HG02642 (cell line): ENCODE measurements around the gene LARGE1.

Source experiments
- ATAC-seq: cut with Tn5 transposase; IDR thresholded peaks from one replicate; pipeline ENCODE4 v1.9.1; 2021; ENCODE audit warnings: mild to moderate bottlenecking; ENCODE audit not compliant: unreplicated experiment, poor library complexity

Gene LARGE1

GRCh38 chr22:33914699-33915098 lies 5.6 kb downstream of the LARGE1 start:
- ATAC-seq, result no peak

- ATAC-seq, result no peak
Observed at GRCh38 chr22:33914131-33914530, 6.1 kb downstream of the LARGE1 start.

GRCh38 chr22:33913188-33913587 lies 7.1 kb downstream of the LARGE1 start:
- ATAC-seq, result no peak

- no peak for ATAC-seq
Observed at GRCh38 chr22:33909911-33910310, 10.4 kb downstream of the LARGE1 start.

GRCh38 chr22:33909075-33909458 lies 11.2 kb downstream of the LARGE1 start:
- ATAC-seq, result no peak

- no peak for ATAC-seq
Observed at GRCh38 chr22:33908171-33909074, 11.9 kb downstream of the LARGE1 start.

GRCh38 chr22:33906954-33907353 lies 13.3 kb downstream of the LARGE1 start:
- no peak for ATAC-seq

GRCh38 chr22:33906475-33906874 lies 13.8 kb downstream of the LARGE1 start:
- ATAC-seq, result no peak

GRCh38 chr22:33903012-33903411 lies 17.3 kb downstream of the LARGE1 start:
- no peak for ATAC-seq

GRCh38 chr22:33902073-33902472 lies 18.2 kb downstream of the LARGE1 start:
- ATAC-seq, result no peak

GRCh38 chr22:33898121-33898520 lies 22.2 kb downstream of the LARGE1 start:
- ATAC-seq, result no peak

GRCh38 chr22:33897448-33897835 lies 22.8 kb downstream of the LARGE1 start:
- ATAC-seq, result no peak

GRCh38 chr22:33896575-33897447 lies 23.5 kb downstream of the LARGE1 start:
- ATAC-seq, result peak; percentile 63

- ATAC-seq, result peak; percentile 57
Observed at GRCh38 chr22:33896154-33896553, 24.1 kb downstream of the LARGE1 start.

GRCh38 chr22:33895444-33895843 lies 24.8 kb downstream of the LARGE1 start:
- no peak for ATAC-seq

- ATAC-seq, result no peak
Observed at GRCh38 chr22:33894515-33894914, 25.8 kb downstream of the LARGE1 start.

GRCh38 chr22:33894036-33894435 lies 26.2 kb downstream of the LARGE1 start:
- no peak for ATAC-seq

- no peak for ATAC-seq
Observed at GRCh38 chr22:33893512-33893911, 26.8 kb downstream of the LARGE1 start.

GRCh38 chr22:33891992-33892391 lies 28.3 kb downstream of the LARGE1 start:
- no peak for ATAC-seq

GRCh38 chr22:33891455-33891854 lies 28.8 kb downstream of the LARGE1 start:
- ATAC-seq, result no peak

- ATAC-seq, result no peak
Observed at GRCh38 chr22:33889748-33890147, 30.5 kb downstream of the LARGE1 start.
